BE2C (cell line): ENCODE measurements around the gene TXNL4B.
"Not testable (repeated sequence)": the region's sequence is repeated elsewhere in the genome, so short reads cannot be mapped to it uniquely, and the experiment has no call there.

Experiments used
- DNase-seq: peaks from one replicate; pipeline ENCODE4 v3.0.0-alpha.2; 2020
- H3K27me3 ChIP-seq: fragments of 250-450 bp; sonication (Bioruptor Pico); 2 replicates; pipeline ENCODE4 v1.5.1; 2020; ENCODE audit warnings: mild to moderate bottlenecking
- H3K36me3 ChIP-seq: fragments of 250-450 bp; sonication (Bioruptor Pico); 2 replicates; pipeline ENCODE4 v1.5.1; 2020; ENCODE audit warnings: mild to moderate bottlenecking
- H3K4me1 ChIP-seq: fragments of 250-450 bp; sonication (Bioruptor Pico); 2 replicates; pipeline ENCODE4 v1.5.1; 2020
- H3K4me3 ChIP-seq: 2 replicates; pipeline ENCODE4 v1.5.1; 2011; ENCODE audit warnings: low read depth, low read length
- H3K9me3 ChIP-seq: fragments of 250-450 bp; sonication (Bioruptor Pico); 2 replicates; pipeline ENCODE4 v1.5.1; 2020
- TF ChIP-seq, protein P1 (sequence below): IDR thresholded peaks from 2 replicates; pipeline ENCODE4 v1.5.1; 2012; ENCODE audit warnings: mild to moderate bottlenecking, low read depth, low read length

The TXNL4B gene

DNA sequence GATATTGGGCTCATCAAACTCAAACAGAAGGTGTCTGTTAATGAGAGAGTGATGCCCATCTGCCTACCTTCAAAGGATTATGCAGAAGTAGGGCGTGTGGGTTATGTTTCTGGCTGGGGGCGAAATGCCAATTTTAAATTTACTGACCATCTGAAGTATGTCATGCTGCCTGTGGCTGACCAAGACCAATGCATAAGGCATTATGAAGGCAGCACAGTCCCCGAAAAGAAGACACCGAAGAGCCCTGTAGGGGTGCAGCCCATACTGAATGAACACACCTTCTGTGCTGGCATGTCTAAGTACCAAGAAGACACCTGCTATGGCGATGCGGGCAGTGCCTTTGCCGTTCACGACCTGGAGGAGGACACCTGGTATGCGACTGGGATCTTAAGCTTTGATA lies 33.0 kb downstream of the TXNL4B start:
- Histone ChIP-seq H3K27me3 (no peaks in the 10 kb centered on the region), H3K4me1 (no peaks in the 10 kb centered on the region), H3K9me3 (no peaks in the 10 kb centered on the region), H3K4me3 (no peak overlapping the region), H3K36me3 (no peaks in the 10 kb centered on the region)
- no peak for DNase-seq
- TF ChIP-seq, protein P1, sequence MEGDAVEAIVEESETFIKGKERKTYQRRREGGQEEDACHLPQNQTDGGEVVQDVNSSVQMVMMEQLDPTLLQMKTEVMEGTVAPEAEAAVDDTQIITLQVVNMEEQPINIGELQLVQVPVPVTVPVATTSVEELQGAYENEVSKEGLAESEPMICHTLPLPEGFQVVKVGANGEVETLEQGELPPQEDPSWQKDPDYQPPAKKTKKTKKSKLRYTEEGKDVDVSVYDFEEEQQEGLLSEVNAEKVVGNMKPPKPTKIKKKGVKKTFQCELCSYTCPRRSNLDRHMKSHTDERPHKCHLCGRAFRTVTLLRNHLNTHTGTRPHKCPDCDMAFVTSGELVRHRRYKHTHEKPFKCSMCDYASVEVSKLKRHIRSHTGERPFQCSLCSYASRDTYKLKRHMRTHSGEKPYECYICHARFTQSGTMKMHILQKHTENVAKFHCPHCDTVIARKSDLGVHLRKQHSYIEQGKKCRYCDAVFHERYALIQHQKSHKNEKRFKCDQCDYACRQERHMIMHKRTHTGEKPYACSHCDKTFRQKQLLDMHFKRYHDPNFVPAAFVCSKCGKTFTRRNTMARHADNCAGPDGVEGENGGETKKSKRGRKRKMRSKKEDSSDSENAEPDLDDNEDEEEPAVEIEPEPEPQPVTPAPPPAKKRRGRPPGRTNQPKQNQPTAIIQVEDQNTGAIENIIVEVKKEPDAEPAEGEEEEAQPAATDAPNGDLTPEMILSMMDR: no peak

DNA sequence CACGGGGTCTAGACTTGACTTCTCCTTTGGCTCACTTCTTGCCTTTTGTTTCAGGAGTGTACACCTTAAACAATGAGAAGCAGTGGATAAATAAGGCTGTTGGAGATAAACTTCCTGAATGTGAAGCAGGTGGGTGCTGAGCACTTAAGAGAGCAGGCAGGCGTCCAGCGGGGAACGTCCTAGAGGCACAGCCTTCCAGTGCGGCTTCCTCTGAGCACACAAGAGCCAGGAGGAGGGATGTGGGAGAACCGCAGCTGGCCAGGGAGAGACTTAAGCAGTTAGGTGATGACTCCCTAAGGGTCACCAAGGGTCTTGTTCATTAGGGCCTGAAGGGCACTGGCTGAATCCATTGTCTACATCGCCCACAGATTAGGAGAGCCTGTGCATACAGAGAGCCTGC lies 34.4 kb downstream of the TXNL4B start:
- not testable (repeated sequence) for DNase-seq, H3K4me1 ChIP-seq, H3K36me3 ChIP-seq, H3K27me3 ChIP-seq, H3K9me3 ChIP-seq, H3K4me3 ChIP-seq

DNA sequence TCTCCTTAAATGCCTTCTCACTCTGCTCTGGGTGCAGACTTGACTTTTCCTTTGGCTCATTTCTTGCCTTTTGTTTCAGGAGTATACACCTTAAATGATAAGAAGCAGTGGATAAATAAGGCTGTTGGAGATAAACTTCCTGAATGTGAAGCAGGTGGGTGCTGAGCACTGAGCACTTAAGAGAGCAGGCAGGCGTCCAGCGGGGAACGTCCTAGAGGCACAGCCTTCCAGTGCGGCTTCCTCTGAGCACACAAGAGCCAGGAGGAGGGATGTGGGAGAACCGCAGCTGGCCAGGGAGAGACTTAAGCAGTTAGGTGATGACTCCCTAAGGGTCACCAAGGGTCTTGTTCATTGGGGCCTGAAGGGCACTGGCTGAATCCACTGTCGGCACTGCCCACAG lies 36.1 kb downstream of the TXNL4B start:
- H3K36me3 ChIP-seq, H3K27me3 ChIP-seq, DNase-seq, H3K4me1 ChIP-seq, H3K4me3 ChIP-seq, H3K9me3 ChIP-seq: not testable (repeated sequence)

DNA sequence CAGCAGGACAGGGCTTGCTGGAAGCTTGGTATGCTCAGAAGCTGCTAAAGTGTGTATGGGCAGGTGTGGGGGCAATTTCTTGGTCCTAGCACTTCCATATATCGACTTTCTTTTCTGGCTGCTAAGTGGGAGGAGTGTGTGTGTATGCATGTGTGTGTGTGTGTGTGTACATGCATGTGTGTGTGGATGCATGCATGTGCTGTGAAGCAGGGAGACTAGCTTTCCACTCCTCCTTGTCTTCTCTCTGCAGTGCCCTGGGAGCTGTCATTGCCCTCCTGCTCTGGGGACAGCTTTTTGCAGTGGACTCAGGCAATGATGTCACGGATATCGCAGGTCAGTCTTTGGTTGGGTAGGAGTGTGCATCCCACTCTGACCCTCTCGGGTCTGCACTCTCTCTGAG lies 37.5 kb downstream of the TXNL4B start:
- Histone ChIP-seq H3K36me3 (no peaks in the 10 kb centered on the region), H3K4me3 (no peak overlapping the region), H3K9me3 (no peaks in the 10 kb centered on the region), H3K4me1 (no peaks in the 10 kb centered on the region), H3K27me3 (no peaks in the 10 kb centered on the region)
- TF ChIP-seq, protein P1: no peak
- no peak for DNase-seq

DNA sequence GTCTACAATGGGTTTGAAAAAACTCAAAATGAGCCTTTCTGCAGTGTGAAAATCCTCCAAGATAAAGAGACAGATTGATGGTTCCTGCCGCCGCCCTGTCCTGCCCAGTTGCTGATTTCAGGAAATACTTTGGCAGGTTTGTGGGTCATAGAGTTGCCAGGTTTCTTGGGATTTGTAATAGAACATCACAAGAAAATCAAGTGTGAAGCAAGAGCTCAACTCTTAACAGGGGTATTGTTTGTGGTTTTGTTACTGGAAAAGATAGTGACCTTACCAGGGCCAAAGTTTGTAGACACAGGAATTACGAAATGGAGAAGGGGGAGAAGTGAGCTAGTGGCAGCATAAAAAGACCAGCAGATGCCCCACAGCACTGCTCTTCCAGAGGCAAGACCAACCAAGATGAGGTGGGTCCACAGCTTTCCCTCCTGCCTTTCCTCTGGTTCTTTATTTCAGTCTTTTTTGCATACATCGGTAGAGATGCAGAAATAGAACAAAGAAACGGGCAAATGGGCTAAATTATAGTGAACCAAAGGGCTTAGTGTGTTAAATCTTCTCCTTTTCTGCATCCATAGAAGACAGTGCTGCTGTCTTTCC lies 39.1 kb downstream of the TXNL4B start, which contains the start of gene HP:
HP (plus strand) TSS at position 252 of the 594 bp plus-strand sequence; CDS start at position 400, 148 bp downstream.
- DNase-seq, H3K9me3 ChIP-seq, H3K4me1 ChIP-seq, H3K4me3 ChIP-seq, H3K27me3 ChIP-seq, H3K36me3 ChIP-seq: not testable (repeated sequence)

- Histone ChIP-seq H3K4me3 (no peak overlapping the region), H3K36me3 (no peaks in the 10 kb centered on the region), H3K4me1 (no peaks in the 10 kb centered on the region), H3K27me3 (no peaks in the 10 kb centered on the region), H3K9me3 (no peaks in the 10 kb centered on the region; the same call in 1 of the 2 replicates)
- no peak for DNase-seq
- TF ChIP-seq, protein P1: no peak
Observed at GRCh38 chr16:72051818-72052217, 41.6 kb downstream of the TXNL4B start.

DNA sequence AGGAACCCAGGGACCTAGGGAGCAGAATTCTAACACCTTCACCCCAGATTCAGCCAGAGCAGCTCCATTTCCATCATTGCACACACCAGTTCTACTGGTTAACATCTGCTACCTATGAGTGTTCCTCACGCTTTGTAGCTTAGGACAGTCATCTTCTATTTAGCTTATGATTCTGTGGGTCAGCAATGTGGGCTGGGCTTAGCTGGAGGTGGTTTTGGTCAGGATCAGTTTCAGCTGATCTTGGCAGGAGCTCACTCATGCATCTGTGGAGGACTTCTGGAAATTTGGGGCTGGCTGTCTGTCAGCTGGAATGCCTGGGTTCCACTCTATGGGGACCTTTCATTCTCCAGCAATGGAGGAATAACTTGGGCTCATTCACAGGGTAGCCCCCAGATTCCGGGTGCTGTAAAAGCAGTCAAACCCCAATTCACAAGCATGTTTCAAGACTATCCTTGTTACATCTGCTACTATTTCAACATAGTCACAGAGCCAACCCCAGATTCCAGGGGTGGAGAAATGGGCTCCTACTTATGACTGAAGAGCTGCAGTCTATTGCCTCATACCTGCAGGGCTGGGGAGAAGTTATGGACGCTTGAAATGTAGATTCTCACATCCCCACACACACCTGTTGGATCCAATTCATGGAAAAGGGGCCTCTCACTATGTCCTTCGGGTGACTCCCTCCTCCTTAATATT lies 42.5 kb downstream of the TXNL4B start:
- Histone ChIP-seq H3K9me3 (no peaks in the 10 kb centered on the region; the same call in 1 of the 2 replicates), H3K4me1 (no peaks in the 10 kb centered on the region), H3K4me3 (no peak overlapping the region), H3K27me3 (no peaks in the 10 kb centered on the region), H3K36me3 (no peaks in the 10 kb centered on the region)
- no peak for DNase-seq
- TF ChIP-seq, protein P1: no peak
